IMR-90 (cell line): Measurements from ENCODE around the gene TEPSIN. TPM values are rescaled to one million over a fixed set of nuclear protein-coding genes. Genes with fewer than 3 reads are reported as not detected.

Experiments
- ATAC-seq: fragments of 200-7000 bp; cut with Tn5 transposase; 2 replicates; pipeline ENCODE4 v1.9.1; 2020; ENCODE audit warnings: low read depth, mild to moderate bottlenecking, moderate library complexity
- BruUV-seq: library from RNA; stranded (reverse); fragments of 400-500 nt; replicated peaks from 2 replicates; lab custom pipeline; 2021; lab: Mats Ljungman, UMichigan
- CTCF ChIA-PET: fragments of 300-600 bp; formaldehyde crosslinking; extraction: SDS; loops from one replicate; lab custom pipeline; 2021; ENCODE audit warnings: antibody characterized with exemption; lab: Yijun Ruan, JAX
- POLR2A ChIA-PET: fragments of 300-600 bp; sonication (Branson Sonifier 250); formaldehyde crosslinking; loops from one replicate; lab custom pipeline; 2022; ENCODE audit warnings: antibody characterized with exemption; ENCODE audit not compliant: unreplicated experiment; lab: Charles Lee
- DNase-seq: peaks from one replicate; pipeline ENCODE4 v3.0.0; 2013
- H2AFZ ChIP-seq: replicated peaks from 2 replicates; pipeline ENCODE3; 2013; ENCODE audit warnings: low read length, mild to moderate bottlenecking; ENCODE audit not compliant: poor library complexity
- H2AK5ac ChIP-seq: 2 replicates; pipeline ENCODE4 v1.6.1; 2013; ENCODE audit warnings: low read depth, low read length, inconsistent platforms
- H2AK9ac ChIP-seq: replicated peaks from 2 replicates; pipeline ENCODE3; 2013; ENCODE audit warnings: mild to moderate bottlenecking, low read depth, low read length, moderate library complexity; ENCODE audit not compliant: poor library complexity
- H2BK120ac ChIP-seq: 2 replicates; pipeline ENCODE4 v1.6.1; 2013; ENCODE audit warnings: low read depth, low read length, inconsistent platforms
- H2BK15ac ChIP-seq: 3 replicates; pipeline ENCODE4 v1.6.1; 2013; ENCODE audit warnings: low read depth, low read length, inconsistent platforms
- H2BK20ac ChIP-seq: 2 replicates; pipeline ENCODE4 v1.6.1; 2013; ENCODE audit warnings: low read depth, mild to moderate bottlenecking, inconsistent platforms, low read length, moderate library complexity
- H2BK5ac ChIP-seq: 2 replicates; pipeline ENCODE4 v1.6.1; 2013; ENCODE audit warnings: mild to moderate bottlenecking, low read depth, low read length, inconsistent platforms; ENCODE audit not compliant: poor library complexity, severe bottlenecking
- H3K14ac ChIP-seq: replicated peaks from 2 replicates; pipeline ENCODE4 v1.6.1; 2013; ENCODE audit warnings: low read depth, low read length, inconsistent platforms
- H3K18ac ChIP-seq: 2 replicates; pipeline ENCODE4 v1.6.1; 2013; ENCODE audit warnings: low read depth, low read length, control low read depth
- H3K23ac ChIP-seq: 2 replicates; pipeline ENCODE4 v1.6.1; 2013; ENCODE audit warnings: low read depth, low read length, inconsistent platforms
- H3K27ac ChIP-seq: 2 replicates; pipeline ENCODE4 v1.5.1; 2013; ENCODE audit warnings: mild to moderate bottlenecking, control low read depth, low read length; ENCODE audit not compliant: insufficient read depth
- H3K27me3 ChIP-seq: 2 replicates; pipeline ENCODE4 v1.6.1; 2013; ENCODE audit warnings: low read length; ENCODE audit not compliant: control insufficient read depth, insufficient read depth
- H3K36me3 ChIP-seq: 2 replicates; pipeline ENCODE4 v1.6.1; 2013; ENCODE audit warnings: low read length, mixed read lengths; ENCODE audit not compliant: control insufficient read depth, insufficient read depth
- H3K4ac ChIP-seq: 2 replicates; pipeline ENCODE4 v1.6.1; 2013; ENCODE audit warnings: low read depth, low read length, inconsistent platforms
- H3K4me1 ChIP-seq: 2 replicates; pipeline ENCODE4 v1.6.1; 2013; ENCODE audit warnings: low read length, mixed read lengths; ENCODE audit not compliant: control insufficient read depth, insufficient read depth
- H3K4me2 ChIP-seq: 2 replicates; pipeline ENCODE4 v1.6.1; 2013; ENCODE audit warnings: low read depth, mild to moderate bottlenecking, control low read depth, low read length, moderate library complexity
- H3K4me3 ChIP-seq: 2 replicates; pipeline ENCODE4 v1.5.1; 2013; ENCODE audit warnings: low read depth, mild to moderate bottlenecking, control low read depth, low read length, moderate library complexity; ENCODE audit not compliant: insufficient read depth
- H3K56ac ChIP-seq: 2 replicates; pipeline ENCODE4 v1.6.1; 2013; ENCODE audit warnings: low read length, inconsistent platforms; ENCODE audit not compliant: insufficient read depth; ENCODE audit errors: extremely low read depth
- H3K79me1 ChIP-seq, 2 experiments: 2 replicates each; pipeline ENCODE4 v1.6.1; 2013; ENCODE audit warnings: low read length in 2 of 2, inconsistent platforms in 1 of 2, low read depth in 1 of 2
- H3K9ac ChIP-seq: 2 replicates; pipeline ENCODE4 v1.6.1; 2013; ENCODE audit warnings: low read depth, low read length, control low read depth
- H3K9me1 ChIP-seq: 2 replicates; pipeline ENCODE4 v1.6.1; 2013; ENCODE audit warnings: low read length, inconsistent platforms; ENCODE audit not compliant: insufficient read depth
- H3K9me3 ChIP-seq: 2 replicates; pipeline ENCODE4 v1.6.1; 2013; ENCODE audit warnings: low read length; ENCODE audit not compliant: control insufficient read depth, insufficient read depth
- H4K20me1 ChIP-seq: 2 replicates; pipeline ENCODE4 v1.6.1; 2013; ENCODE audit warnings: low read length, inconsistent platforms; ENCODE audit not compliant: insufficient read depth
- H4K5ac ChIP-seq: 2 replicates; pipeline ENCODE4 v1.6.1; 2013; ENCODE audit warnings: mild to moderate bottlenecking, low read depth, low read length, control low read depth
- H4K8ac ChIP-seq, 2 experiments: 2 replicates each; pipeline ENCODE4 v1.6.1; 2013; ENCODE audit warnings: low read depth in 2 of 2, low read length in 2 of 2, control low read depth in 1 of 2, inconsistent platforms in 1 of 2
- H4K91ac ChIP-seq: 2 replicates; pipeline ENCODE4 v1.6.1; 2013; ENCODE audit warnings: low read depth, low read length, inconsistent platforms; ENCODE audit not compliant: insufficient read depth
- NFE2L2 ChIP-seq: fragments of 150-350 bp; IDR thresholded peaks from 2 replicates; pipeline ENCODE4 v1.6.1; 2016; ENCODE audit warnings: low read depth, mild to moderate bottlenecking, low read length
- WGBS, 2 experiments: methylation state at CpG; one replicate each; pipeline versions ENCODE4 v1.1.5 to v1.1.7; 2013; ENCODE audit warnings: missing lambda C conversion rate in 2 of 2; ENCODE audit not compliant: insufficient read length in 1 of 2; ENCODE audit errors: extremely low coverage in 2 of 2; 5-methylcytosine and 5-hydroxymethylcytosine counted together
- dilution Hi-C: fragments of 300-500 bp; cut with HindIII; formaldehyde crosslinking; loops from one replicate; pipeline ENCODE4 v1.14.3; 2018; ENCODE audit warnings: low sequenced_read_pairs; ENCODE audit not compliant: unreplicated experiment
- in situ Hi-C: fragments of 300-500 bp; cut with MboI; formaldehyde crosslinking; loops from 3 replicates; pipeline ENCODE4 v1.14.3; 2019; ENCODE audit warnings: low sequenced_read_pairs, inconsistent platforms, mixed read lengths
- intact Hi-C: fragments of 100-400 bp; cut with micrococcal nuclease; formaldehyde crosslinking; loops from 2 replicates; pipeline ENCODE4 v1.10.0; 2022
- polyA plus RNA-seq, 3 experiments: library from polyadenylated mRNA; depleted of rRNA; stranded (reverse); fragments of >200 nt; gene quantifications; 2 replicates each; pipeline ENCODE4 v1.2.3, GENCODE V29; 2012; ENCODE audit warnings: low replicate concordance in 1 of 3
- total RNA-seq: library from RNA; depleted of rRNA; stranded (reverse); fragments of >200 nt; gene quantifications from 2 replicates; pipeline ENCODE4 v1.2.3, GENCODE V29; 2012

TEPSIN gene
- total and polyA plus RNA-seq, 2 of the 4 experiments (the other 2 are of a cell fraction), result 3.2 to 28.1 TPM

DNA sequence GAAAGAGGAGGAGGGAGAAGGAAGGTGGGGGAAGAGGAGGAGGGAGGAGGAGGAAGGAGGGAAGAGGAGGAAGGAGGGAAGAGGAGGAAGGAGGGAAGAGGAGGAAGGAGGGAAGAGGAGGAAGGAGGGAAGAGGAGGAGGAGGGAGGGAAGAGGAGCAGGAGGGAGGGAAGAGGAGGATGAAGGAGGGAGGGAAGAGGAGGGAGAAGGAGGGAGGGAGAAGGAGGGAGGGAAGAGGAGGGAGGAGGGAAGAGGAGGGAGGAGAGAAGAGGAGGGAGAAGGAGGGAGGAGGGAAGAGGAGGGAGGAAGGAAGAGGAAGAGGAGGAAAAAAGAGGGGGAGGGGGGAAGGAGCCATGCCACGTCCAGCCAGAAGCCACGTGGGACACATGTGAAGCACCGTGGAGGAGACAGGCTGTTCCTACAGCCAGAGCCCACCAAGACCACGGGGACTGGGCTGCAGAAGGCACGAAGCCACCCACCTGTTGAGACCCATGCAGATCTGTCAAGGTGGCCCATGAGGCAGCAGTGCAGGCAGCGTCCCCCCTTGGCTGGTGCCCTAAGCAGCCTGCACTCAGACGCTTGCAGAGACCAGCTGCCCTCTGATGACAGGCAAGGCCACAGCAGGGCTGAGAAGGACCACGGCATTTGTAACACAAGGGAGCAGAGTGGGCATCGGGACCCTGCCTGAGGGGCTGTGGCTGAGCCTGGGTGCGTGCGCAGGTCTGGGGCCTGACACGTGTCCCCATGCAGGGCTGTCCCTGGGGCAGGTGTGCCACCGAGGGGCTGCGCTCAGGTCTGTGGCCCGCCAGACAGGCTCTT lies 10.6 kb upstream of the TEPSIN start:
- Histone ChIP-seq H3K27me3 (no peaks in the 10 kb centered on the region), H3K4me3 (no peak overlapping the region), H4K8ac (no peak overlapping the region), H2AK5ac (no peak overlapping the region), H3K9me3 (no peaks in the 10 kb centered on the region), H2AFZ (no peak overlapping the region), H3K36me3 (peaks cover 32% of the 10 kb centered on the region), H4K91ac (no peak overlapping the region), H3K4ac (no peak overlapping the region), H3K9me1 (peaks cover 8% of the 10 kb centered on the region), H2BK120ac (no peak overlapping the region), H2BK5ac (no peak overlapping the region), H3K27ac (no peak overlapping the region), H3K9ac (no peak overlapping the region), H2AK9ac (peak overlapping the region; percentile 83), H3K4me2 (no peak overlapping the region), H3K56ac (no peak overlapping the region), H3K18ac (no peak overlapping the region), H3K14ac (no peak overlapping the region), H2BK15ac (no peak overlapping the region), H3K79me1 (peaks cover 9 to 26% of the 10 kb centered on the region in 2 experiments; a peak in 3 of 4 replicates), H4K20me1 (peaks cover 22% of the 10 kb centered on the region), H2BK20ac (no peak overlapping the region), H3K23ac (no peak overlapping the region), H3K4me1 (peaks cover 7% of the 10 kb centered on the region), H4K5ac (no peak overlapping the region)
- intact Hi-C loops (no loop called here), in situ Hi-C loops (no loop called here), dilution Hi-C loops (no loop called here)
- DNase-seq, result peak; percentile 8
- BruUV-seq, result no TSS peak
- no peak for ATAC-seq
- ChIA-PET CTCF (no interaction called here), POLR2A (no interaction called here)
- TF ChIP-seq NFE2L2, result no peak
- 90% methylated on average over 13 of the region's 15 CpGs; no CpG with 5 or more reads in 1 of the 2 experiments for WGBS, 2 experiments
